Glutamatergic neuron (in vitro differentiated cells): ENCODE results near the gene TFR2. TPM values are rescaled to one million over a fixed set of nuclear protein-coding genes. Genes with fewer than 3 reads are reported as not detected.

ENCODE experiments used
- DNase-seq: peaks from one replicate; pipeline ENCODE4 v3.0.0; 2022
- H3K27ac Mint-ChIP-seq: one replicate; pipeline ENCODE4 v1.8.0; 2020; ENCODE audit warnings: mild to moderate bottlenecking, mixed read lengths, inconsistent platforms; ENCODE audit not compliant: unreplicated experiment
- H3K27me3 Mint-ChIP-seq: one replicate; pipeline ENCODE4 v1.8.0; 2020; ENCODE audit warnings: mild to moderate bottlenecking, moderate library complexity, mixed read lengths, inconsistent platforms; ENCODE audit not compliant: unreplicated experiment
- H3K36me3 Mint-ChIP-seq: one replicate; pipeline ENCODE4 v1.8.0; 2020; ENCODE audit warnings: mild to moderate bottlenecking, mixed read lengths, inconsistent platforms; ENCODE audit not compliant: unreplicated experiment
- H3K4me1 Mint-ChIP-seq: one replicate; pipeline ENCODE4 v1.8.0; 2020; ENCODE audit warnings: mild to moderate bottlenecking, low read depth, mixed read lengths, inconsistent platforms; ENCODE audit not compliant: unreplicated experiment
- H3K4me3 Mint-ChIP-seq: one replicate; pipeline ENCODE4 v1.8.0; 2020; ENCODE audit warnings: mild to moderate bottlenecking, mixed read lengths, inconsistent platforms; ENCODE audit not compliant: unreplicated experiment
- H3K9me3 Mint-ChIP-seq: one replicate; pipeline ENCODE4 v1.8.0; 2020; ENCODE audit warnings: mild to moderate bottlenecking, moderate library complexity, mixed read lengths, inconsistent platforms; ENCODE audit not compliant: unreplicated experiment
- total RNA-seq: library from RNA; stranded (reverse); fragmentation: NEBNext Ultra II Directional; extraction: Animal tissue kit (Norgen Biotek cat#: 25700); gene quantifications from one replicate; pipeline ENCODE4 v1.2.1, GENCODE V29; 2021; ENCODE audit not compliant: unreplicated experiment
- TF ChIP-seq, protein P1 (sequence below): fragments of 200-600 bp; sonication (generic); IDR thresholded peaks from one replicate; pipeline ENCODE4 v1.5.0; 2021; ENCODE audit not compliant: partially characterized antibody, unreplicated experiment

TFR2 gene
- total RNA-seq, 1 donor from 2014 or later, result 5.1 TPM

DNA sequence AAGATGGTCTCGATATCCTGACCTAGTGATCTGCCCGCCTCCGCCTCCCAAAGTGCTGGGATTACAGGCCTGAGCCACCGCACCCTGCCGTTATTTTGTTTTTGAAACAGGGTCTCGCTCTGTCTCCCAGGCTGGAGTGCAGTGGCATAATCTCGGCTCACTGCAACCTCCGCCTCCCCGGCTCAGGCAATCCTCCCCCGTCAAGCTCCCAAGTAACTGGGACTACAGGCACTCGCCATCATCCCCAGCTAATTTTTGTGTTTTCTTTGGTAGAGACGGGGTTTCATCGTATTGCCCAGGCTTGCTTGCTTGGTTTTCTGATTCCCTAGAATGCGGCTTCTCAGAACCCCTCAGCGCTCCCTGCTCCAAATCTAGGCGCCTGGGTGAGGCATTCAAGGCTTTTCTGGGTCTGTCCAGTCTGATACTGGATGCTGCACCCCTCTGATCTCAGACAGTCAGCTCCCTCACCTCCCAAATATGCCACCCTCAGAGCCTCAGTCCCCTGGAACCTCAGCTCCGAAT is 1.3 kb downstream of the TFR2 start:
- H3K27ac Mint-ChIP-seq, result no peak overlapping the region
- TF ChIP-seq, protein P1, sequence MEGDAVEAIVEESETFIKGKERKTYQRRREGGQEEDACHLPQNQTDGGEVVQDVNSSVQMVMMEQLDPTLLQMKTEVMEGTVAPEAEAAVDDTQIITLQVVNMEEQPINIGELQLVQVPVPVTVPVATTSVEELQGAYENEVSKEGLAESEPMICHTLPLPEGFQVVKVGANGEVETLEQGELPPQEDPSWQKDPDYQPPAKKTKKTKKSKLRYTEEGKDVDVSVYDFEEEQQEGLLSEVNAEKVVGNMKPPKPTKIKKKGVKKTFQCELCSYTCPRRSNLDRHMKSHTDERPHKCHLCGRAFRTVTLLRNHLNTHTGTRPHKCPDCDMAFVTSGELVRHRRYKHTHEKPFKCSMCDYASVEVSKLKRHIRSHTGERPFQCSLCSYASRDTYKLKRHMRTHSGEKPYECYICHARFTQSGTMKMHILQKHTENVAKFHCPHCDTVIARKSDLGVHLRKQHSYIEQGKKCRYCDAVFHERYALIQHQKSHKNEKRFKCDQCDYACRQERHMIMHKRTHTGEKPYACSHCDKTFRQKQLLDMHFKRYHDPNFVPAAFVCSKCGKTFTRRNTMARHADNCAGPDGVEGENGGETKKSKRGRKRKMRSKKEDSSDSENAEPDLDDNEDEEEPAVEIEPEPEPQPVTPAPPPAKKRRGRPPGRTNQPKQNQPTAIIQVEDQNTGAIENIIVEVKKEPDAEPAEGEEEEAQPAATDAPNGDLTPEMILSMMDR, result no peak
- peaks cover under 1% of the 10 kb centered on the region for H3K9me3 Mint-ChIP-seq
- DNase-seq, result no peak
- H3K36me3 Mint-ChIP-seq, result no peaks in the 10 kb centered on the region
- peaks cover 3% of the 10 kb centered on the region for H3K4me1 Mint-ChIP-seq
- peaks cover 6% of the 10 kb centered on the region for H3K27me3 Mint-ChIP-seq
- no peak overlapping the region for H3K4me3 Mint-ChIP-seq

DNA sequence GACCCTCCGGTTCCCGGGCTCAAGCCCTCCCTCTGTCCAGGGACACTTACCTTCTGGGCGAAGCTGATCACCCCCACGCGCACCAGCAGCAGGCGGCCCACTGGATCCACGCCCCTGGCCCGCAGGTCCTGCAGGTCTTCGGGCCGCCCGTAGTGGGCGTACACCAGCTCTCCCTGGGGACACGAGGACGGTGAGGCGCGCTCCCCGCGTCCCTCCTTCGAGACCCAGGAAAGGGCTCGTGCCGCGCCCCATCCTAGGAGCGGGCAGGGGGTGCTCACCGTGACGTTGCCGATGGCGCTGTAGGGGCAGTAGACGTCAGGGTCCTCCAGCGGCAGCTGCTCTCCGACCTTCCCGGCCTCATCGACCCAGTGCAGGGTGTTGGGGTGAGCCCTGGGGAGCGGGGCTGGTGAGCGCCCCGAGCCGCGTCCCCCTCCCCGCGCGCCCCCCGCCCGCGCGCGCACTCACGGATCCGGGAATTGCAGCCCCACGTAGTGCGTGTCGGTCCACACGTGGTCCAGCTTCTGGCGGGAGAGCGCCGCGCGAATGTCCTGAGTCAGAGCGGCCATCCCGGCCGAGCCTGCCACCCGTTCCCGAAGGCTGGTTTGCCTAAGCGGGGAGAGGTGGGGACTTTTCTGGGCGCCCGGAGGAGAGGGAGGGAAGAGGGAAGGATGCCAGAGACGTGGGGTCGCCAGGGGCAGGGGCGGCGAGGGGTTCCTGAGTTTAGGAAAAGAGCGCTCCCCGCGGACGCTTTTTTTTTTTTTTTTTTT is 8.2 kb downstream of the TFR2 start:
- H3K36me3 Mint-ChIP-seq, result no peaks in the 10 kb centered on the region
- no peaks in the 10 kb centered on the region for H3K4me1 Mint-ChIP-seq
- peak; percentile 57 for DNase-seq
- peak overlapping the region; percentile 86 for H3K4me3 Mint-ChIP-seq
- H3K27ac Mint-ChIP-seq, result no peak overlapping the region
- peaks cover 20% of the 10 kb centered on the region for H3K27me3 Mint-ChIP-seq
- TF ChIP-seq, protein P1, result peak; percentile 17
- peaks cover 2% of the 10 kb centered on the region for H3K9me3 Mint-ChIP-seq

DNA sequence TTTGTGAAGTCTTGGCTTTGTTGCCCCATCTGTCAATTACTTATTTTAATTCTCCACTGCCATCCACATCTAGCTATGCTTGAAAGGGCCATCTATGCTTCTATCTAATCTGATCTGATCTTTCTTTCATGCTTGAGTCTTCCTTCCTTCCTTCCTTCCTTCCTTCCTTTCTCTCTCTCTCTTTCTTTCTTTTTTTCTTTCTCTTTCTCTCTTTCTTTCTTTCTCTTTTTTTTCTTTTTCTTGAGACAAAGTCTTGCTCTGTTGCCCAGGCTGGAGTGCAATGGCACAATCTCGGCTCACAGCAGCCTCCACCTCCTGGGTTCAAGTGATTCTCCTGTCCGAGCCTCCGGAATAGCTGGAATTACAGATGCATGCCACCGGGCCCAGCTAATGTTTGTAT is 11.3 kb downstream of the TFR2 start:
- Mint-ChIP-seq H3K27ac (no peak overlapping the region), H3K4me3 (no peak overlapping the region), H3K36me3 (no peaks in the 10 kb centered on the region), H3K4me1 (no peaks in the 10 kb centered on the region), H3K9me3 (peaks cover 5% of the 10 kb centered on the region), H3K27me3 (peaks cover 26% of the 10 kb centered on the region)
- TF ChIP-seq, protein P1, result no peak
- DNase-seq, result no peak

DNA sequence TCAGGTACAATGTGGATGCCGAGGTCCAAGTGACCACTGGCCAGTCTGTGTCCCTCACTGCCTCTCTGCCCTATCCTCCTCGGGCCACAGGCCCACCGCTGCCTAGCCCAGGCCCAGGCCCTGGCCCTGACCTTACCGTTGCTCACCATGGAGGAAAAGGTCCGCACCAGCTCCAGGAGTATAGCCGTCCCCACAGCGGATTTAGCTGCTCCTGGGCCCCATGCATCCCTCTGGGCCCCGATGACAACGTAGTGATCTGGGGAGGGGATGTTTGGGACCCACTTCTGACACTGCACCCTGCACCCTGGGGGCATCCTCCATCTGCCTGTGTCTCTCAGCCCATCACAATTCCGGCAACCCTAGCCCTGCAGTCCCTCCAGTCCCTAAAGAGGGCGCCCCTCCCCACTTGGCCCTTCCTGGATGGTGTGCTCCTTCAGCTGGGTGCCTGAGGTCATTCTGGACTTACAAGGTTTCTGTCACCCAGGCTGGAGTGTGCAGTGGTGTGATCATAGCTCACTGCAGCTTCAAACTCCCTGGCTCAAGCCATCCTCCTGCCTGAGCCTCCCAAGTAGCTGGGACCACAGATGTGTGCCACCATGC is 12.1 kb downstream of the TFR2 start:
- H3K4me3 Mint-ChIP-seq, result no peak overlapping the region
- H3K27me3 Mint-ChIP-seq, result peaks cover 22% of the 10 kb centered on the region
- no peaks in the 10 kb centered on the region for H3K36me3 Mint-ChIP-seq
- H3K27ac Mint-ChIP-seq, result no peak overlapping the region
- TF ChIP-seq, protein P1, result peak; percentile 33
- H3K9me3 Mint-ChIP-seq, result peaks cover 5% of the 10 kb centered on the region
- peak; percentile 76 for DNase-seq
- no peaks in the 10 kb centered on the region for H3K4me1 Mint-ChIP-seq

DNA sequence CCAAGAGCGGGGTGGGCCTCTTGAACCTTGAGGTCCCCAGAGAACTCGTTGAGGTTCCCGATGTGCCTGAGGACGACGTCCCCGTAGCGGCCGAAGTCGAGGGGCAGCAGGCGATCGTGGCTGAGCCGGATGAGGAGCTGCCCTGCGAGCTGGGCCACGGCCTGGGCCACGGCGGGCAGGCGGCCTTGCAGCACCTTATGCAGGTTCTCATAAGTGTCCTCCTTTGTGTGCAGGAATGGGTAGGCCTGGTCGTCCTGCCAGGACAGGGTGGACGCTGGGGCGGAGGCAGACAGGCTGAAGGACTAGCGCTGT is 14.2 kb downstream of the TFR2 start:
- Mint-ChIP-seq H3K27me3 (peaks cover 15% of the 10 kb centered on the region), H3K27ac (no peak overlapping the region), H3K36me3 (no peaks in the 10 kb centered on the region), H3K4me1 (no peaks in the 10 kb centered on the region), H3K9me3 (peaks cover 5% of the 10 kb centered on the region), H3K4me3 (peak overlapping the region; percentile 20)
- no peak for DNase-seq
- TF ChIP-seq, protein P1, result no peak
